PC-3 (cell line): ENCODE data around the gene ARHGAP25.

ENCODE experiments used
- EZH2 ChIP-seq: fragments of 300-600 bp; sonication (generic); IDR thresholded peaks from one replicate; pipeline ENCODE4 v1.6.1; 2017; ENCODE audit warnings: antibody characterized with exemption, mild to moderate bottlenecking, low read length; ENCODE audit not compliant: unreplicated experiment
- TF ChIP-seq, protein P1 (sequence below): fragments of 300-600 bp; sonication (generic); conservative IDR thresholded peaks from 2 replicates; pipeline ENCODE4 v1.5.1; 2017; ENCODE audit warnings: antibody characterized with exemption, low read depth, mild to moderate bottlenecking, low read length

DNA sequence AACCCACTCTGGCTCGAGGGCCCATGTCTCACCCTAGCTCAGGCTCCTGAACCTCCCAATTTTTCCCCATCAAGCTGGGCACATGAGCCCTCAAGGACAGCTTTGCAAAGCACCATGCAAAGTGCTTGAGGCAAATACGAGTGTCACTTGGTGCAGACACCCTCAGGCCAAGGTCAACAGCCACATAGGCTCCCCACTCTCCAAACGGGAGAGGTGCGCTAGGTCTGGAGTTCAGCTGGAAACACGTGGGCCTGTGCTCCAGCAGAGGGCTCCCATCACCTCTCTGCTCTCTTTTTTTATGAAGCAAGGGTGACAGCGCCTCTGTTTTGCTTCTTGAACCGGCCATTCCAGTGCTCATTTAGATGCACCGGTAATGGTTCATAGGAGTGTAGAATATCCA is 11.9 kb upstream of the ARHGAP25 start:
- TF ChIP-seq, protein P1, sequence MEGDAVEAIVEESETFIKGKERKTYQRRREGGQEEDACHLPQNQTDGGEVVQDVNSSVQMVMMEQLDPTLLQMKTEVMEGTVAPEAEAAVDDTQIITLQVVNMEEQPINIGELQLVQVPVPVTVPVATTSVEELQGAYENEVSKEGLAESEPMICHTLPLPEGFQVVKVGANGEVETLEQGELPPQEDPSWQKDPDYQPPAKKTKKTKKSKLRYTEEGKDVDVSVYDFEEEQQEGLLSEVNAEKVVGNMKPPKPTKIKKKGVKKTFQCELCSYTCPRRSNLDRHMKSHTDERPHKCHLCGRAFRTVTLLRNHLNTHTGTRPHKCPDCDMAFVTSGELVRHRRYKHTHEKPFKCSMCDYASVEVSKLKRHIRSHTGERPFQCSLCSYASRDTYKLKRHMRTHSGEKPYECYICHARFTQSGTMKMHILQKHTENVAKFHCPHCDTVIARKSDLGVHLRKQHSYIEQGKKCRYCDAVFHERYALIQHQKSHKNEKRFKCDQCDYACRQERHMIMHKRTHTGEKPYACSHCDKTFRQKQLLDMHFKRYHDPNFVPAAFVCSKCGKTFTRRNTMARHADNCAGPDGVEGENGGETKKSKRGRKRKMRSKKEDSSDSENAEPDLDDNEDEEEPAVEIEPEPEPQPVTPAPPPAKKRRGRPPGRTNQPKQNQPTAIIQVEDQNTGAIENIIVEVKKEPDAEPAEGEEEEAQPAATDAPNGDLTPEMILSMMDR: 0 out of 2 replicates have a peak, but pooled peaks have one; percentile 10
- TF ChIP-seq EZH2: no peak
